ENCODE results near the gene RNF5.

The RNF5 gene

DNA sequence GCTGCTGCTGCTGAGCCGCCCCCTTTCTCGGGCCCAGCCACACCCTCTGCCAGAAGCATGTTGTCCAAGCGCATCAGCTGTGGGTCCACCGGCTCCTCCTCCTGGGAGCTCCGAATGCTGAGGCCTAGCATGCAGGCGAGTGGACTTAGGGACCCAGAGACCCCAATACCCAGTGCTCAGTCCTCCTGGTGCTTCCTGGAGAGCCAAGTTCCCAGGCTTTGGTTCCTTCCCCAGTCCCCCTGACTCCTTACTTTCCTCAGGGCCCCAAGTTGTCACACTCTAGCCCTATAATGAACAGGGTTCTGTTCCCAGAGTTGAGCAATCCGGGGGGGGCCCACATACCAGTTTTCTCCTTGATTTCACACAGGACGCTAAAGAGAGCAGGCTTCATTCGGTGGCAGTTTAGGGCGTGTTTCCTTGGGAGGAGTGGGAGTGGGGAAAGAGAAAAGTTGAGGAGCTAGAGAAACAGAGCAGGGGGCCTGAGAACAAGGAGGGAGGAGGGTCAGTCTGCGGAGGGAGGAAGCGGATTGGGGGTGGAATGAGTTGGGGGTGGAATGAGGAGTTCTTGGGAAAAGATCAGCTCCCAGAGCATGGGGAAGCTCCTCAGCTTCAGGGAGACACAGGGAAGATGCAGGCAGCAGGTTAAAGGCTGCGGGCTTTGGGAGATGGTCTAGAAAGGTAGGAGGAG is 10.3 kb downstream of the RNF5 start:
- DNase-seq (ENCODE audit: low spot score) = peak; percentile 71
- Histone ChIP-seq H3K4me3 (peak overlapping the region; percentile 93), H3K27ac (peak overlapping the region; percentile 98)
- TF ChIP-seq, protein P1, sequence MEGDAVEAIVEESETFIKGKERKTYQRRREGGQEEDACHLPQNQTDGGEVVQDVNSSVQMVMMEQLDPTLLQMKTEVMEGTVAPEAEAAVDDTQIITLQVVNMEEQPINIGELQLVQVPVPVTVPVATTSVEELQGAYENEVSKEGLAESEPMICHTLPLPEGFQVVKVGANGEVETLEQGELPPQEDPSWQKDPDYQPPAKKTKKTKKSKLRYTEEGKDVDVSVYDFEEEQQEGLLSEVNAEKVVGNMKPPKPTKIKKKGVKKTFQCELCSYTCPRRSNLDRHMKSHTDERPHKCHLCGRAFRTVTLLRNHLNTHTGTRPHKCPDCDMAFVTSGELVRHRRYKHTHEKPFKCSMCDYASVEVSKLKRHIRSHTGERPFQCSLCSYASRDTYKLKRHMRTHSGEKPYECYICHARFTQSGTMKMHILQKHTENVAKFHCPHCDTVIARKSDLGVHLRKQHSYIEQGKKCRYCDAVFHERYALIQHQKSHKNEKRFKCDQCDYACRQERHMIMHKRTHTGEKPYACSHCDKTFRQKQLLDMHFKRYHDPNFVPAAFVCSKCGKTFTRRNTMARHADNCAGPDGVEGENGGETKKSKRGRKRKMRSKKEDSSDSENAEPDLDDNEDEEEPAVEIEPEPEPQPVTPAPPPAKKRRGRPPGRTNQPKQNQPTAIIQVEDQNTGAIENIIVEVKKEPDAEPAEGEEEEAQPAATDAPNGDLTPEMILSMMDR (IDR thresholded peaks at IDR 0.05) = no peak

DNA sequence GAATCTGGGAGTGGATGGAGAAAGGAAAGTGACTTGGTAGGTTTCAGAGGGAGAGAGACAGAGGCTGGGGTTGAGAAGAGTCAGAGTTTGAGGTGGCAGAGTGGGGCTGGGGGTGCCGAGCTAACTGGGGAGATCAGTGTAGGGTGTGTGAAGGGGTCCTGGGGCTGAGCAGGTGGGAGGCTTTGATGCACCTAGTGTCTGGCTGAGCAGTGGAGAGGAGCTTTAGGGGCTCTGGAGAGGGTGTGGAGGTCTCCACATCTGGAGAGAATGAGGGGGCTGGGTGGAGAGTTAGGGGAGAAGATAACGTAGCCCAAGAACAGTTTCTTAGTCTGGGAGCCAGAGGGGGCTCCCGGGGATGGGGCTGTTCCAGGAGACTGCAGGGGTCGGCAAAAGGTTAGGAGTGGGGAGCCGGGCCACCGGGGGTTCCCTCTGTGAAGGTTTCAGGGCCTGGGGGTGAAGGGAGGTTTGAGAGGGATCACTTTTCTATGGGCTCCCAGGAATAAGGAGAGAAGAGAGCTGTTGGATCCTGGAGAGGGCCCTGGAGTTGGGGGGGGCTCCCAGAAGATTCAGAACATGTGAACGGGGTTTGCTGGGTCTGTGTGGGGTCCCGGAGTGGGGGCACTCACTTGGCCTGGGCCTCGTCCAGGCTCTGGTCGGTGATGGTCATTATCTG is 11.0 kb downstream of the RNF5 start:
- H3K4me3 ChIP-seq = peak overlapping the region; percentile 93
- H3K27ac ChIP-seq = peak overlapping the region; percentile 98
- DNase-seq (ENCODE audit: low spot score) = peak; percentile 71
- TF ChIP-seq, protein P1 (IDR thresholded peaks at IDR 0.05) = no peak

DNA sequence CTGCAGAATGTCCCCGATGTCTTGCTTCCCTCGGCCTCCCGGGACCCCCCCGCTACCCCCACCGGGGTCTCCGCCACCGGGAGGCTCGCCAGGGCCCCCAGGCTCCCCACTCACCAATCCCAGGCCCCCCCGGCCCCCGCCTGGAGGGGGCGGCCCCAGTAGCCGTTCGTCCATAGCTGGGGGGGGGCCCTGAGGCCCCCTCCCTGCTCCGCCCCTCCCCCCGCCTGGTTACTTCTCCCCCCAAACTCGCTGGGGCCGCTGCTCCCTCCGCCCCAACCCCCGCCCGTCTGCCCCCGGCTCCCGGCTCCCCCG is 11.5 kb downstream of the RNF5 start:
- TF ChIP-seq, protein P1 (IDR thresholded peaks at IDR 0.05) = no peak
- no peak for DNase-seq (ENCODE audit: low spot score)
- Histone ChIP-seq H3K27ac (peak overlapping the region; percentile 98), H3K4me3 (peak overlapping the region; percentile 93)

DNA sequence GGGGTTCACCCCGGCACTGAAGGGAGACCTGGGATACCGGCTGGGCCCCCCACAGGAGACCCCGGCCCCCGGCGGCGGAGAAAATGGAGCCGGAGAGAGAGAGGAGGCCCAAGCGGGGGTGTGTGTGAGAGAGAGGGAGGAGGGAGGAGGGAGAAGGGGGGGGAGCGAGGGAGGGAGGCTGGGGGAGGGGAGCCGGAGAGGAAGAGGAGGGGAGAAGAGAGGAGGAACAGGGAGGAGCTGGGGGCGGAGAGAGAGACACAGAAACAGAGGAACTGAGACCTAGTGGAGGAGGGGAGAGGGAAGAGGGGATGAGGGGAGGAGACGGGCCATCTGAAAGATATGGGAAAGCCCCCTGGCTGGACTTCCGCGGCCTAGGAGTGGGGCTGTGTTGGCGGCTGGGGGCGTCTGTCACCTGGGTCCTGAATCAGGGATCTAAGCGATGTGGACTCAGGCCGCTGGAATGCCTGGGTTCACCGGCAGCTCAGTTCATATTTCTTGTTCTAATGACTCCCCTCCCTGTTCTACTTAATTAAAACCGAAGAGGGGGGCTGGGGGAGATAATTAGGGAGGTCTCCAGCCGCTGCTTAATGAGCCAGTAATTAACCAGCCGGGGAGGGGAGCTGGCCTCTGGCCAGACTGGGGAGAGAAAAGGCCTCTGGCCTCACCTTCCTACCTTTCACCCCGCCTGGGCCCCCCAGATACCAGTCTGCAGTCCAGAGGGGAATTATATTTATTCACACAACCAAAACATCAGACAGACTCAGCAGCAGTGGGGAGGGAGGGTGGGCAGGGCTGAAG is 12.0 kb downstream of the RNF5 start, which contains the start of gene PBX2:
TSS of gene PBX2 (minus strand) at position 149 of the 798 bp plus-strand sequence. CDS start 287 bp downstream, outside the sequence.
- Histone ChIP-seq H3K27ac (peak within 1 kb of the TSS; percentile 98), H3K4me3 (peak within 1 kb of the TSS; percentile 93)
- DNase-seq (ENCODE audit: low spot score) = peak; percentile 96
- TF ChIP-seq, protein P1 (IDR thresholded peaks at IDR 0.05) = no peak

DNA sequence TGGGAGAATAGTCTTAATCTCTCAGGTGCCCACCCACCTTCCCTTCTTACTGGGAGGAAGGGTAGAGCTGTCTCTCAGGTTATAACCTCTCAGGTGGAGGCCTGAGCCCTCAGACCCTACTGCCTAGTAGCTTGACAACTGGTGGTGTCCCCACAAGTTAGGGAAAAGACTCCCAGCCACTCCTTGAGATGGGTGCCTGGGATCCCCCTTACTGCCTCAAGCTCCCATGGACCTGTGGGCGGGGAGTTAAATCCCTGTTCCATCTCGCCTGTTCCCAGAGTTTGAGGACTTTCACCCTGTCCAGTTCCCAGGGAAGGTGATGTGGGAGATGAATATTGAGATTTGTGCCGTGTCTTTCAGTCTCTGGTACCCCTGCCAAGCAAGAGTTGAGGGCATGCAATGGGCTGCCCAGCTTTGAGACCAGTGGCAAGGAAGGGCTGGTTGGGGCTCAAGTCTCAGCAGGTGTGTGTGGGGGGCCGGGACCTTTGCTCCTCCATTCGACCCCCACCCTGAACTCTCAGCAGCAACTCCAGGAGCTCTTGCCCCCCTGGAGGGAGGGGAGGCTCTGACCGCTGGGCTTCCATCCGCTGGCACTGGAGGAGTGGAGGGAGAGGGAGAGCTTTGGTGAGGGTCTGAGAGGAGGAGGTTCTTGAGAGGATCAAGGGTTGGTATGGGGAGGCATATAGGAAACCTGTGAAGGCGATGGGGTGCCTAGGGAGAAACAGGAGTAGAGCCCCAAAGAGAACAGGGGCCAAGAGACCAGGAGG is 12.9 kb downstream of the RNF5 start:
- TF ChIP-seq, protein P1 (IDR thresholded peaks at IDR 0.05) = no peak
- H3K27ac ChIP-seq = peak overlapping the region; percentile 98
- H3K4me3 ChIP-seq = peak overlapping the region; percentile 93
- DNase-seq (ENCODE audit: low spot score) = peak; percentile 75

DNA sequence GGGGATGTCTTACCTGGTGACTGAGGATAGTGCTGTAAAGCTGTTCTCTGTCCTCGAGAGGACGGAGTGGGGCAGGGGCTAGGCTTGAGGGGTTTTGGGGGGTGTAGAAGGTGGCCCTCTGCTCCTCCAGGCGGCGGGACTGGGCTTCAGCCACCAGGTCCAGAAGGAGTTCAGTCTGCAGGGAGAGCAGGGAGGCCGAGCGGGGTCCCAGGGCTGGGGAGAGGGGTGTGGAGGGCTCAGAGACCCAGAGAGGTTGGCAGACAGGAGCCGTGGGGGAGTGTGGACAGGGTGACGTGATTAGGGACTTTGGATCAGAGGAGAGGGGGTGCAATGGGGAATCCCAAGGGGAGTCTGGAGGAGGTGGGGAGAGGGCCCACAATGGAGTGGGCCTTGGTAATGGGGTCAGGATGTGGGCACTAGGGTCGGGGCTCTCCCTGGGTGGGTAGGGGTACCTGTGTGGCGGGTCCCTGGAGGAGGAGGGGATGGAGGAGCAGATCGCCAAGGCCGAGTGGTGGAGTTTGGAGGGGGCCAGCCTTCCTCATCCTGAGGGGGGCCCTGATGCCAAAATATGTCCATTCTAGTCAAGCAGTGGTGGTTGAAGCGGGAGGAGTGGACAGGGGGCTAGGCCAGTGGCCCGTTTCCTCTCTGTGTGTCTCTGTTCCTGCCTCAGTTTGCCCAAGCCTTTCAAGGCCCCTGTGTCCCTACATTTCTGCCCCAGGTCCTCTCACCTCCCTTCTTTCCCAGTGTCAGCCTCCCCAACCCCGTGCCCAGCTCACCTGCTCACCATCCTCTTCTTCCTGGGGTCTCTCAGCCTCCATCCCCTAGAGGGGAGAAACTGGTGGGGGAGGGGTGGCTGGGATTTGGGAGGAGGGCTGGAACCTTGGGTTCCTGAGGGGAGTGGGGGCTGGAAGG is 13.7 kb downstream of the RNF5 start:
- Histone ChIP-seq H3K4me3 (peak overlapping the region; percentile 93), H3K27ac (peak overlapping the region; percentile 35 to 98)
- peak; percentile 78 for DNase-seq (ENCODE audit: low spot score)
- TF ChIP-seq, protein P1 (IDR thresholded peaks at IDR 0.05) = no peak
